Esophagus muscularis mucosa (tissue), 3 donors: ENCODE results near the gene PTCH1.

ENCODE experiments used
- POLR2A ChIP-seq: fragments of 450-650 bp; IDR thresholded peaks from one replicate; pipeline ENCODE4 v1.6.1; 2017; ENCODE audit warnings: antibody characterized with exemption, moderate library complexity, mild to moderate bottlenecking, low read depth
- POLR2AphosphoS5 ChIP-seq, 2 donors: sonication (generic); formaldehyde crosslinking; IDR thresholded peaks; one replicate each; pipeline ENCODE4 v1.6.1; 2017; ENCODE audit warnings: antibody characterized with exemption in 2 of 2
- TF ChIP-seq, protein P1 (sequence below), 3 experiments: fragments of 200-600 bp in 2 of 3; fragments of 450-650 bp in 1 of 3; sonication (generic) in 2 of 3; IDR thresholded peaks; one replicate each; pipeline ENCODE4 v1.5.1; 2017 to 2019; ENCODE audit warnings: antibody characterized with exemption in 3 of 3, mild to moderate bottlenecking in 2 of 3, moderate library complexity in 1 of 3

GRCh38 chr9:95495529-95495928, 21.2 kb downstream of the PTCH1 start:
- TF ChIP-seq POLR2A (no peak), POLR2AphosphoS5 (IDR thresholded peaks at IDR 0.05) (no peak)
- TF ChIP-seq, protein P1, sequence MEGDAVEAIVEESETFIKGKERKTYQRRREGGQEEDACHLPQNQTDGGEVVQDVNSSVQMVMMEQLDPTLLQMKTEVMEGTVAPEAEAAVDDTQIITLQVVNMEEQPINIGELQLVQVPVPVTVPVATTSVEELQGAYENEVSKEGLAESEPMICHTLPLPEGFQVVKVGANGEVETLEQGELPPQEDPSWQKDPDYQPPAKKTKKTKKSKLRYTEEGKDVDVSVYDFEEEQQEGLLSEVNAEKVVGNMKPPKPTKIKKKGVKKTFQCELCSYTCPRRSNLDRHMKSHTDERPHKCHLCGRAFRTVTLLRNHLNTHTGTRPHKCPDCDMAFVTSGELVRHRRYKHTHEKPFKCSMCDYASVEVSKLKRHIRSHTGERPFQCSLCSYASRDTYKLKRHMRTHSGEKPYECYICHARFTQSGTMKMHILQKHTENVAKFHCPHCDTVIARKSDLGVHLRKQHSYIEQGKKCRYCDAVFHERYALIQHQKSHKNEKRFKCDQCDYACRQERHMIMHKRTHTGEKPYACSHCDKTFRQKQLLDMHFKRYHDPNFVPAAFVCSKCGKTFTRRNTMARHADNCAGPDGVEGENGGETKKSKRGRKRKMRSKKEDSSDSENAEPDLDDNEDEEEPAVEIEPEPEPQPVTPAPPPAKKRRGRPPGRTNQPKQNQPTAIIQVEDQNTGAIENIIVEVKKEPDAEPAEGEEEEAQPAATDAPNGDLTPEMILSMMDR (IDR thresholded peaks at IDR 0.05) = no peak
